ENCODE data around the gene CORO2B.
"Not testable (repeated sequence)": the region's sequence is repeated elsewhere in the genome, so short reads cannot be mapped to it uniquely, and the experiment has no call there.

CORO2B gene

GRCh38 chr15:68653801-68654200 lies 75.0 kb downstream of the CORO2B start:
- DNase-seq: no peak

- DNase-seq: no peak
Observed at GRCh38 chr15:68654786-68655560, 76.2 kb downstream of the CORO2B start.

GRCh38 chr15:68655686-68656437 lies 77.1 kb downstream of the CORO2B start:
- no peak for DNase-seq

GRCh38 chr15:68656438-68656739 lies 77.6 kb downstream of the CORO2B start:
- DNase-seq: no peak

- DNase-seq: no peak
Observed at GRCh38 chr15:68658151-68658550, 79.4 kb downstream of the CORO2B start.

GRCh38 chr15:68658641-68659358 lies 80.0 kb downstream of the CORO2B start:
- no peak for DNase-seq

- no peak for DNase-seq
Observed at GRCh38 chr15:68663526-68663925, 84.7 kb downstream of the CORO2B start.

- DNase-seq: no peak
Observed at GRCh38 chr15:68666120-68666811, 87.5 kb downstream of the CORO2B start.

- DNase-seq: no peak
Observed at GRCh38 chr15:68666812-68667450, 88.1 kb downstream of the CORO2B start.

GRCh38 chr15:68667800-68668625 lies 89.2 kb downstream of the CORO2B start:
- DNase-seq: no peak

- no peak for DNase-seq
Observed at GRCh38 chr15:68668926-68669600, 90.3 kb downstream of the CORO2B start.

GRCh38 chr15:68672251-68672650 lies 93.5 kb downstream of the CORO2B start:
- DNase-seq: no peak

- no peak for DNase-seq
Observed at GRCh38 chr15:68672781-68673205, 94.0 kb downstream of the CORO2B start.

- DNase-seq: no peak
Observed at GRCh38 chr15:68674975-68675374, 96.2 kb downstream of the CORO2B start.

GRCh38 chr15:68676011-68676605 lies 97.3 kb downstream of the CORO2B start:
- DNase-seq: no peak

GRCh38 chr15:68676926-68677325 lies 98.1 kb downstream of the CORO2B start:
- DNase-seq: no peak

GRCh38 chr15:68677996-68678395 lies 99.2 kb downstream of the CORO2B start:
- DNase-seq: no peak

- DNase-seq: no peak
Observed at GRCh38 chr15:68678746-68679145, 100.0 kb downstream of the CORO2B start.

- DNase-seq: no peak
Observed at GRCh38 chr15:68679161-68679560, 100.4 kb downstream of the CORO2B start.

- no peak for DNase-seq
Observed at GRCh38 chr15:68679961-68680371, 101.2 kb downstream of the CORO2B start.

- DNase-seq: not testable (repeated sequence)
Observed at GRCh38 chr15:68680756-68681155, 102.0 kb downstream of the CORO2B start.

Data from activated naive CD4-positive, alpha-beta T cell treated with Interleukin-2 at 50 U/mL for 16 hours (primary cell).